Stomach (tissue), 4 donors: ENCODE measurements around the gene PLXNA2.

Experiments used
- POLR2A ChIP-seq, 4 donors: fragments of 450-650 bp; IDR thresholded peaks; one replicate each; pipeline ENCODE4 v1.6.1; 2016; ENCODE audit warnings: antibody characterized with exemption in 4 of 4, control low read depth in 2 of 4, mild to moderate bottlenecking in 1 of 4, moderate library complexity in 1 of 4
- POLR2AphosphoS5 ChIP-seq, 3 donors: sonication (generic); formaldehyde crosslinking; IDR thresholded peaks; one replicate each; pipeline ENCODE4 v1.6.1; 2016; ENCODE audit warnings: antibody characterized with exemption in 3 of 3
- TF ChIP-seq, protein P1 (sequence below), 7 experiments: fragments of 450-650 bp in 4 of 7; fragments of 200-600 bp in 3 of 7; sonication (generic) in 3 of 7; IDR thresholded peaks; one replicate each; pipeline ENCODE4 v1.5.1; 2016 to 2019; ENCODE audit warnings: antibody characterized with exemption in 7 of 7, control low read depth in 2 of 7, mild to moderate bottlenecking in 1 of 7

DNA sequence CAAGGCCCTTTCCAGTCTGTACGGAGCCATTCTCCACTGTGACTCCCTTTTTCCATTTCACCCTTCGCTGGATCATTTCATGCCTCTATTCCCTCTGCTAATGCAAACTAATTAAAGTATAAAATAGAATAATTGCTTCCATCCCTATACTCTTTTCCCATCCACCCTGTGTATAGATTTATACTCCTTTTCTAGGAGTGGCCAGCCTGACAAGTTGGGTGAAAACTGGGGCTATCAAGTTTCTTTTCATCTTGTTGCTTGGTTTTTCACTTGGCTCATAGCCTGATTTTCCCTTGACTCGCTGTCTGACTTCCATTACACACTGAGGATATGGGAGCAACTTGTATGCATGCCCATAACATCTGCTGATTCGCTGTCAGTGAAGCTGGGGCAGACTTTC, 107.0 kb downstream of the PLXNA2 start:
- TF ChIP-seq, protein P1, sequence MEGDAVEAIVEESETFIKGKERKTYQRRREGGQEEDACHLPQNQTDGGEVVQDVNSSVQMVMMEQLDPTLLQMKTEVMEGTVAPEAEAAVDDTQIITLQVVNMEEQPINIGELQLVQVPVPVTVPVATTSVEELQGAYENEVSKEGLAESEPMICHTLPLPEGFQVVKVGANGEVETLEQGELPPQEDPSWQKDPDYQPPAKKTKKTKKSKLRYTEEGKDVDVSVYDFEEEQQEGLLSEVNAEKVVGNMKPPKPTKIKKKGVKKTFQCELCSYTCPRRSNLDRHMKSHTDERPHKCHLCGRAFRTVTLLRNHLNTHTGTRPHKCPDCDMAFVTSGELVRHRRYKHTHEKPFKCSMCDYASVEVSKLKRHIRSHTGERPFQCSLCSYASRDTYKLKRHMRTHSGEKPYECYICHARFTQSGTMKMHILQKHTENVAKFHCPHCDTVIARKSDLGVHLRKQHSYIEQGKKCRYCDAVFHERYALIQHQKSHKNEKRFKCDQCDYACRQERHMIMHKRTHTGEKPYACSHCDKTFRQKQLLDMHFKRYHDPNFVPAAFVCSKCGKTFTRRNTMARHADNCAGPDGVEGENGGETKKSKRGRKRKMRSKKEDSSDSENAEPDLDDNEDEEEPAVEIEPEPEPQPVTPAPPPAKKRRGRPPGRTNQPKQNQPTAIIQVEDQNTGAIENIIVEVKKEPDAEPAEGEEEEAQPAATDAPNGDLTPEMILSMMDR (IDR thresholded peaks at IDR 0.05), result no peak
- TF ChIP-seq POLR2A (IDR thresholded peaks at IDR 0.05), result no peak
- TF ChIP-seq POLR2AphosphoS5 (IDR thresholded peaks at IDR 0.05), result no peak
